Testis (tissue), 2 donors: Measurements from ENCODE around the gene MACF1.
"Not testable (repeated sequence)": the region's sequence is repeated elsewhere in the genome, so short reads cannot be mapped to it uniquely, and the experiment has no call there.

ENCODE experiments used
- CTCF ChIP-seq, 3 experiments: fragments of 450-650 bp in 2 of 3; fragments of 200-600 bp in 1 of 3; sonication (generic) in 1 of 3; IDR thresholded peaks; one replicate each; pipeline ENCODE4 v1.5.1; 2016 to 2019; ENCODE audit warnings: antibody characterized with exemption in 3 of 3, mild to moderate bottlenecking in 2 of 3, moderate library complexity in 1 of 3
- POLR2A ChIP-seq: fragments of 450-650 bp; IDR thresholded peaks from one replicate; pipeline ENCODE4 v1.6.1; 2017; ENCODE audit warnings: antibody characterized with exemption, mild to moderate bottlenecking, moderate library complexity

- not testable (repeated sequence) for TF ChIP-seq CTCF (IDR thresholded peaks at IDR 0.05); POLR2A
Observed at GRCh38 chr1:39515131-39516086, 310.9 kb downstream of the MACF1 start.
